Measurements from ENCODE around the gene SPRED3.
A peak's percentile ranks its signal among the peaks of the same experiment; 100 is the strongest.
"Not testable (repeated sequence)": the region's sequence is repeated elsewhere in the genome, so short reads cannot be mapped to it uniquely, and the experiment has no call there.

Gene SPRED3

DNA sequence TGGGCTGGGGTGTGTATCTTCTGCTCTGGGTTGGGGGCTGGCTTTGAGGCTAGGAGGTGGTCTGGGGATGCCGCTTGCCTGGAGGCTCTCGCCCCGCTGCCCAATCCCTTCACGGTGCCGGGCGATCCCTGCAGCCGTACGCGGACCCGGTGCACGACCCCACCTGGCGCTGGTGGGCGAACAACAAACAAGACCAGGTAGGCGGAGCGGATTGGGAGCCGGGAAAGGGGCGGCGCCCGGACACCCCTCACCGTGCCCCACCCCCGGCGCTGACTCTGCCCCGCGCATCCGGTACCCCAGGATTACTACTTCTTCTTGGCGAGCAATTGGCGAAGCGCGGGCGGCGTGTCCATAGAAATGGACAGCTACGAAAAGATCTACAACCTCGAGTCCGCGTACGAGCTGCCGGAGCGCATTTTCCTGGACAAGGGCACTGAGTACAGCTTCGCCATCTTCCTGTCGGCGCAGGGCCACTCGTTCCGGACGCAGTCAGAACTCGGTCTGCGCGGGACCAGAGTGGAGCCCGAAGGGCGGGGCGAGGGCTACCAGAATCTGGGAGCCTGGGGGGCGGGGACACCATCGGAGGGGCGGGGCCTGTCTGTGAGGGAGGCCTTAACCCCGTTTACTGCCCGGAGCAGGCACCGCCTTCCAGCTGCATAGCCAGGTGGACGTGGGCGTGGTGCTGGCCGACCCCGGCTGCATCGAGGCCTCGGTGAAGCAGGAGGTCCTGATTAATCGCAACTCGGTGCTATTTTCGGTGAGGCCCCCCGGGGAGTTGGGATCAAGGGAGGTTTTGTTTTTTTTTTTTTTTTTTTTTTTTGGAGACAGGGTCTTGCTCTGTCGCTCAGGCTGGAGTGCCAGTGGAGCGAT lies 26.2 kb upstream of the SPRED3 start:
- peak; percentile 78 for DNase-seq (ENCODE audit: low read depth)
- TF ChIP-seq, protein P1, sequence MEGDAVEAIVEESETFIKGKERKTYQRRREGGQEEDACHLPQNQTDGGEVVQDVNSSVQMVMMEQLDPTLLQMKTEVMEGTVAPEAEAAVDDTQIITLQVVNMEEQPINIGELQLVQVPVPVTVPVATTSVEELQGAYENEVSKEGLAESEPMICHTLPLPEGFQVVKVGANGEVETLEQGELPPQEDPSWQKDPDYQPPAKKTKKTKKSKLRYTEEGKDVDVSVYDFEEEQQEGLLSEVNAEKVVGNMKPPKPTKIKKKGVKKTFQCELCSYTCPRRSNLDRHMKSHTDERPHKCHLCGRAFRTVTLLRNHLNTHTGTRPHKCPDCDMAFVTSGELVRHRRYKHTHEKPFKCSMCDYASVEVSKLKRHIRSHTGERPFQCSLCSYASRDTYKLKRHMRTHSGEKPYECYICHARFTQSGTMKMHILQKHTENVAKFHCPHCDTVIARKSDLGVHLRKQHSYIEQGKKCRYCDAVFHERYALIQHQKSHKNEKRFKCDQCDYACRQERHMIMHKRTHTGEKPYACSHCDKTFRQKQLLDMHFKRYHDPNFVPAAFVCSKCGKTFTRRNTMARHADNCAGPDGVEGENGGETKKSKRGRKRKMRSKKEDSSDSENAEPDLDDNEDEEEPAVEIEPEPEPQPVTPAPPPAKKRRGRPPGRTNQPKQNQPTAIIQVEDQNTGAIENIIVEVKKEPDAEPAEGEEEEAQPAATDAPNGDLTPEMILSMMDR (IDR thresholded peaks at IDR 0.05; ENCODE audit: insufficient read depth, low read depth, low read length, missing control alignments): no peak
- peak overlapping the region; percentile 60 for H3K4me3 ChIP-seq (ENCODE audit: low read length)

DNA sequence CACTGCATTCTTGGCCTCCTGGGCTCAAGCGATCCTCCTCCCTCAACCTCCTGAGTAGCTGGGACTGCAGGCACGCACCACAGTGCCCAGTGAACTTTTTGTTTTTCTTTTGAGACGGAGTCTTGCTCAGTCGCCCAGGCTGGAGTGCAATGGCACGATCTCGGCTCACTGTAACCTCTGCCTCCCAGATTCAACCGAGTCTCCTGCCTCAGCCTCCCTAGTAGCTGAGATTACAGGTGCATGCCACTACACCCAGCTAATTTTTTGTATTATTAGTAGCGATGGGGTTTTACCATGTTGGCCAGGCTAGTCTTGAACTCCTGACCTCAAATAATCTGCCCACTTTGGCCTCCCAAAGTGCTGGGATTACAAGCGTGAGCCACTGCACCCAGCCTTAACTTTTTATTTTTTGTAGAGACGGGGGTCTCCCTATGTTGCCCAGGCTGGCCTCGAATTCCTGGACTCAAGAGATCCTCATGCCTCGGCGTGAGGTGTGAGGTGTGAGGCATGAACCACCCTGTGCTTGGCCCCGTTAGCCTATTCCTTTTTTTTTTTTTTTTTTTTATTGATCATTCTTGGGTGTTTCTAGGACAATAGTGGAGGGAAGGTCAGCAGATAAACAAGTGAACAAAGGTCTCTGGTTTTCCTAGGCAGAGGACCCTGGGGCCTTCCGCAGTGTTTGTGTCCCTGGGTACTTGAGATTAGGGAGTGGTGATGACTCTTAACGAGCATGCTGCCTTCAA lies 25.4 kb upstream of the SPRED3 start:
- not testable (repeated sequence) for DNase-seq (ENCODE audit: low read depth); H3K4me3 ChIP-seq (ENCODE audit: low read length)

DNA sequence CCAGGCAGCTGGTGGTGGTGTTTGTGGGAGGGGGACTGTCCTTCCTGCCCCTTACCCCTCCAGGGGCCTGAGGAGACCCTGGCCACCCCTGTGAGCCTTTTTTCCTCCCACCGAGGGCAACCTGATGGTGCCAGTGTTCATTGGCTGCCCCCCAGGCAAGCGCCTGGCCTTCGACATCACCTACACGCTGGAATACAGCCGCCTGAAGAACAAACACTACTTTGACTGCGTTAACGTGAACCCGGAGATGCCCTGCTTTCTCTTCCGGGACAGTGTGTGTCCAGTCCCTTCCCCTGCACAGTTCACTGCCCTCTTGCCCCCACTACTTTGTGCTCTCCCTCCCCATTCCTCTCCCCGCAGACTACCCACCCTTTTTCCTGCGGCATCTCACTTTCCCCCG lies 21.5 kb upstream of the SPRED3 start:
- DNase-seq (ENCODE audit: low read depth): no peak
- no peak overlapping the region for H3K4me3 ChIP-seq (ENCODE audit: low read length)
- TF ChIP-seq, protein P1 (IDR thresholded peaks at IDR 0.05; ENCODE audit: insufficient read depth, low read depth, low read length, missing control alignments): no peak

DNA sequence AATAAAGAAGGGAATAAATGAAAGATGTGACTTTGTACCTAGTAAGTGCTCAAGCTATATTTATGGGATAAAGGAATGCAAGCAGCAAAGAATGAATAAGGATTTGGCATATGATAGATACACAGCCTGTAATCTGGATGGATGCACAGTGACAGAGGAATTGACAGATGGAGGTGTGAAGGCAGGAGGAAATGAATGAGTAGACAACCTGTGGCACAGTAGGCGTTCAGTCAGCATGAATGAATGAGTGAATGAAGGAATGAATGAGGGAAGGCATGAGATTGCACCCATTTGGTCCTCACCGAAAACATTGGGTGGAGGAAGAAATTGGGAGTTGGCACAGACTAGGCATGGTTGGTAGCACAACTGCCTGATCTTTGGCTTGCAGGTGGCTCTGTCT lies 18.9 kb upstream of the SPRED3 start:
- TF ChIP-seq, protein P1 (IDR thresholded peaks at IDR 0.05; ENCODE audit: insufficient read depth, low read depth, low read length, missing control alignments): no peak
- DNase-seq (ENCODE audit: low read depth): no peak
- H3K4me3 ChIP-seq (ENCODE audit: low read length): no peak overlapping the region

DNA sequence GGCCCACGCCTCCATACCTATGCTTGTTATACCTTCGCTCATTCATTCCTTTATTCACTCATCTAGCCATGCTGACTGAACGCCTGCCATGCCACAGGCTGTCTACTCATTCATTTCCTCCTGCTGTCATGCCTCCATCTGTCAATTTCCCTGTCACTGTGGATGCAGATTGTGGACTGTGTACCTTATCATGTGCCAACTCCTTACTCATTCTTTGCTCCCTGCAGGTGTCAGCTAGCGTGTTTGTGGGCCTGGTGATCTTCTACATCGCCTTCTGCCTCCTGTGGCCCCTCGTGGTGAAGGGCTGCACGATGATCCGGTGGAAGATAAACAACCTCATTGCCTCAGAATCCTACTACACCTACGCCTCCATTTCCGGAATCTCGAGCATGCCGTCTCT lies 18.2 kb upstream of the SPRED3 start:
- TF ChIP-seq, protein P1 (IDR thresholded peaks at IDR 0.05; ENCODE audit: insufficient read depth, low read depth, low read length, missing control alignments): no peak
- no peak for DNase-seq (ENCODE audit: low read depth)
- no peak overlapping the region for H3K4me3 ChIP-seq (ENCODE audit: low read length)

DNA sequence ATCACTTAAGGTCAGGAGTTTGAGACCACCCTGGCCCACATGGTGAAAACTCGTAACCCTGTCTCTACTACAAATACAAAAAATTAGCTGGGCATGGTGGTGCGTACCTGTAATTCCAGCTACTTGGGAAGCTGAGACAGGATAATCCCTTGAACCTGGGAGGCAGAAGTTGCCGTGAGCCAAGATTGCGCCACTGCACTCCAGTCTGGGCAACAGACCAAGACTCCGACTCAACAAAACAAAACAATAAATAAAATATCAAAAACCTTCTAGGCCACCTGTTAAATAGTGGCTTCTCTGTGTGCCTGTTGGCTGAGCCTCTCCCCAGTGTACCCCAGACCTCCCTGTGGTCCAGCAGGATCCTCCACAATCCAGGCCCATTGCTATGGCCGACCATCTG lies 17.4 kb upstream of the SPRED3 start:
- no peak for DNase-seq (ENCODE audit: low read depth)
- no peak overlapping the region for H3K4me3 ChIP-seq (ENCODE audit: low read length)
- TF ChIP-seq, protein P1 (IDR thresholded peaks at IDR 0.05; ENCODE audit: insufficient read depth, low read depth, low read length, missing control alignments): no peak

DNA sequence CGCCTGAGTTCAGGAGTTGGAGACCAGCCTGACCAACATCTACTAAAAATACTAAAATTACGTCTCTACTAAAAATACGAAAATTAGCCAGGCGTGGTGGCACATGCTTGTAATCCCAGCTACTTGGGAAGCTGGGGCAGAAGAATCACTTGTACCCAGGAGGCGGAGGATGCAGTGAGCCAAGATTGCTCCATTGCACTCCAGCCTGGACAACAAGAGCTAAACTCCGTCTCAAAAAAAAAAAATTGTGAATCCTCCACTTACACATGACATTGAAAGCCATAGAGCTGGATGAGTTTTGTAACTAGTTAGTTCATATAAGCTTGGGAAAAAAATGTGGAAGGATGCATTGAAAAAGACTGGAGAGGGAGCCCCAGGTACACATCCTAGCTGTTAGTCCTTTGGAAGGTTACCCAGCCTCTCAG lies 14.6 kb upstream of the SPRED3 start:
- DNase-seq (ENCODE audit: low read depth): no peak
- TF ChIP-seq, protein P1 (IDR thresholded peaks at IDR 0.05; ENCODE audit: insufficient read depth, low read depth, low read length, missing control alignments): peak; percentile 6
- peak overlapping the region; percentile 93 for H3K4me3 ChIP-seq (ENCODE audit: low read length)
